Measurements from ENCODE around the gene CA10.

DNA sequence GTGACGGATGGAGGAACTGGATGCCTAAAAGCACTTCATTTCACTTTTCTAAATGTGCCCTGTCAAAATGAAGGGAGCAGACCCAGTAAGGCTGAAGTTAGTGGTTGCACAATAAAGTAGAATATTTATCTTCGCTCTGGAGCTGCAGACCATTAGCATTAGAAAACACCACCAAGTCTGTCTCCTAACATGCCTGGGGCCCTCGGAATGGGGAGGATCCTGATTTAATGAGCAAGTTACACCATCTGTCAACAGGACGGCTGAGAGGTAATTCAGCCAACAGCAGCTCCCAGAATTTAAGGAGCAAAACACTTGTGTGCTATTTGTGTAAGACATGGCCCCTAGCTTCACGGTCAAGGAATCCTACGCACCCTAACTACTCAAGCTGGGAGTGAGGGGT lies 22.3 kb downstream of the CA10 start:
- TF ChIP-seq, protein P1, sequence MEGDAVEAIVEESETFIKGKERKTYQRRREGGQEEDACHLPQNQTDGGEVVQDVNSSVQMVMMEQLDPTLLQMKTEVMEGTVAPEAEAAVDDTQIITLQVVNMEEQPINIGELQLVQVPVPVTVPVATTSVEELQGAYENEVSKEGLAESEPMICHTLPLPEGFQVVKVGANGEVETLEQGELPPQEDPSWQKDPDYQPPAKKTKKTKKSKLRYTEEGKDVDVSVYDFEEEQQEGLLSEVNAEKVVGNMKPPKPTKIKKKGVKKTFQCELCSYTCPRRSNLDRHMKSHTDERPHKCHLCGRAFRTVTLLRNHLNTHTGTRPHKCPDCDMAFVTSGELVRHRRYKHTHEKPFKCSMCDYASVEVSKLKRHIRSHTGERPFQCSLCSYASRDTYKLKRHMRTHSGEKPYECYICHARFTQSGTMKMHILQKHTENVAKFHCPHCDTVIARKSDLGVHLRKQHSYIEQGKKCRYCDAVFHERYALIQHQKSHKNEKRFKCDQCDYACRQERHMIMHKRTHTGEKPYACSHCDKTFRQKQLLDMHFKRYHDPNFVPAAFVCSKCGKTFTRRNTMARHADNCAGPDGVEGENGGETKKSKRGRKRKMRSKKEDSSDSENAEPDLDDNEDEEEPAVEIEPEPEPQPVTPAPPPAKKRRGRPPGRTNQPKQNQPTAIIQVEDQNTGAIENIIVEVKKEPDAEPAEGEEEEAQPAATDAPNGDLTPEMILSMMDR (IDR thresholded peaks at IDR 0.05; ENCODE audit: low read depth, low read length, poor library complexity, severe bottlenecking), result no peak
- TF ChIP-seq EZH2phosphoT487 (IDR thresholded peaks at IDR 0.05; ENCODE audit: borderline replicate concordance, low read length), result no peak

All from DOHH2 (cell line).